Astrocyte (in vitro differentiated cells and primary cell): ENCODE measurements around the gene NF2. TPM values are rescaled to one million over a fixed set of nuclear protein-coding genes. Genes with fewer than 3 reads are reported as not detected.

ENCODE experiments used
- DNase-seq: peaks from one replicate; pipeline ENCODE4 v3.0.0-alpha.2; 2010; ENCODE audit warnings: low read depth
- FAIRE-seq: peaks from 2 replicates; lab custom pipeline; 2011; peaks lifted over from hg19 to GRCh38; lab: Jason Lieb, UNC
- H2AFZ ChIP-seq: 2 replicates; pipeline ENCODE4 v1.6.0; 2012; ENCODE audit warnings: low read depth, low read length, inconsistent platforms
- H3K27ac ChIP-seq: 2 replicates; pipeline ENCODE4 v1.5.1; 2011; ENCODE audit warnings: low read depth, low read length, inconsistent platforms
- H3K27me3 ChIP-seq: 2 replicates; pipeline ENCODE4 v1.6.0; 2011; ENCODE audit warnings: low read length, inconsistent platforms; ENCODE audit not compliant: insufficient read depth
- H3K36me3 ChIP-seq: 2 replicates; pipeline ENCODE4 v1.5.1; 2011; ENCODE audit warnings: low read length, inconsistent platforms; ENCODE audit not compliant: insufficient read depth
- H3K4me1 ChIP-seq: 2 replicates; pipeline ENCODE4 v1.5.1; 2011; ENCODE audit warnings: low read length, inconsistent platforms; ENCODE audit not compliant: insufficient read depth
- H3K4me2 ChIP-seq: 2 replicates; pipeline ENCODE4 v1.6.0; 2012; ENCODE audit warnings: low read length, inconsistent platforms
- H3K4me3 ChIP-seq: 2 replicates; pipeline ENCODE4 v1.5.1; 2011; ENCODE audit warnings: low read depth, mild to moderate bottlenecking, low read length, inconsistent platforms; ENCODE audit not compliant: insufficient read depth
- H3K79me2 ChIP-seq: 2 replicates; pipeline ENCODE4 v1.6.0; 2012; ENCODE audit warnings: mild to moderate bottlenecking, low read length, inconsistent platforms; ENCODE audit not compliant: insufficient read depth
- H3K9ac ChIP-seq: 2 replicates; pipeline ENCODE4 v1.6.0; 2012; ENCODE audit warnings: mild to moderate bottlenecking, low read length, inconsistent platforms
- H3K9me3 ChIP-seq: 2 replicates; pipeline ENCODE4 v1.5.1; 2012; ENCODE audit warnings: low read depth, mild to moderate bottlenecking, low read length, inconsistent platforms; ENCODE audit not compliant: insufficient read depth
- H4K20me1 ChIP-seq: 2 replicates; pipeline ENCODE4 v1.6.0; 2012; ENCODE audit warnings: low read length, inconsistent platforms; ENCODE audit not compliant: insufficient read depth
- H3K27ac Mint-ChIP-seq: one replicate; pipeline ENCODE4 v1.8.0; 2021; ENCODE audit warnings: mild to moderate bottlenecking, mixed read lengths; ENCODE audit not compliant: unreplicated experiment
- H3K27me3 Mint-ChIP-seq: one replicate; pipeline ENCODE4 v1.8.0; 2021; ENCODE audit warnings: low read depth, mixed read lengths; ENCODE audit not compliant: unreplicated experiment
- H3K36me3 Mint-ChIP-seq: one replicate; pipeline ENCODE4 v1.8.0; 2021; ENCODE audit warnings: low read depth, mixed read lengths; ENCODE audit not compliant: unreplicated experiment
- H3K4me1 Mint-ChIP-seq: one replicate; pipeline ENCODE4 v1.8.0; 2021; ENCODE audit warnings: low read depth, mixed read lengths; ENCODE audit not compliant: unreplicated experiment
- H3K4me3 Mint-ChIP-seq: one replicate; pipeline ENCODE4 v1.8.0; 2021; ENCODE audit warnings: mild to moderate bottlenecking, moderate library complexity, mixed read lengths; ENCODE audit not compliant: unreplicated experiment
- H3K9me3 Mint-ChIP-seq: one replicate; pipeline ENCODE4 v1.8.0; 2021; ENCODE audit warnings: mild to moderate bottlenecking, mixed read lengths; ENCODE audit not compliant: unreplicated experiment
- EZH2 ChIP-seq: IDR thresholded peaks from 2 replicates; pipeline ENCODE4 v1.6.1; 2012; ENCODE audit warnings: mild to moderate bottlenecking, low read length, inconsistent platforms; ENCODE audit not compliant: insufficient read depth
- total RNA-seq: library from RNA; stranded (reverse); gene quantifications from 2 replicates; pipeline ENCODE4 v1.2.1, GENCODE V29; 2021
- TF ChIP-seq, protein P1 (sequence below): IDR thresholded peaks from 2 replicates; pipeline ENCODE4 v1.5.1; 2011; ENCODE audit warnings: low read depth, mild to moderate bottlenecking, inconsistent platforms, low read length, moderate library complexity; ENCODE audit not compliant: insufficient read depth

NF2 gene
- total RNA-seq, 1 donor from 2014 or later = 93.4 TPM

DNA sequence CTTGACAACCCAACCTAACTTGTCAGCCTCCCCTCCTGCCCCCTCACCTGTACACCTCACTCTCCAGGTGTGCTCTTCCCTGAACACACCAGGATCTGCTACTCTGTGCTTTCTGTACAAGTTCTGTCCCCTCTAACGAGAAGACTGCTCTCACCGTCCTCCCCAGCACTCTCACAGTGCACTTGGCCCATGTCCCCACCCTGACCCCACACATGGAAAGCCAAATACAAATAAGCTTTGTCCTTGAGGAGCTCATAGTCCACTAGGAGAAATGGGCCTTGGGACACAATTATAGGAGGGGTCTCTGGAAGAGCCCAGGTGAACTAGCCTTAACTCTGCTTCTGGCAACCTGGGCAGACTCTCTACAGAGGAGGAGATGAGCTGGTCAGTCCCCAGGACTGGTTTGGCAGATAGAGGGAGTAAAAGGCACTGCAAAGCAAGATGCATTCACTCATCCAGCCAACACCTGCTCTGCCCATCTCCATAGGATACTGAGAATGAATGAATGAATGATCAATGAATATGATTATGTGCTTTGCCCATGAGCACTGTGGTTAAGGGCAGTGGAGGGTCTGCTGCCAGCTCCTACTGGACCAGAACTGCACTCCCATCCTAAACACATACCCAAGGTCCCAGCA is 32.4 kb upstream of the NF2 start:
- TF ChIP-seq, protein P1, sequence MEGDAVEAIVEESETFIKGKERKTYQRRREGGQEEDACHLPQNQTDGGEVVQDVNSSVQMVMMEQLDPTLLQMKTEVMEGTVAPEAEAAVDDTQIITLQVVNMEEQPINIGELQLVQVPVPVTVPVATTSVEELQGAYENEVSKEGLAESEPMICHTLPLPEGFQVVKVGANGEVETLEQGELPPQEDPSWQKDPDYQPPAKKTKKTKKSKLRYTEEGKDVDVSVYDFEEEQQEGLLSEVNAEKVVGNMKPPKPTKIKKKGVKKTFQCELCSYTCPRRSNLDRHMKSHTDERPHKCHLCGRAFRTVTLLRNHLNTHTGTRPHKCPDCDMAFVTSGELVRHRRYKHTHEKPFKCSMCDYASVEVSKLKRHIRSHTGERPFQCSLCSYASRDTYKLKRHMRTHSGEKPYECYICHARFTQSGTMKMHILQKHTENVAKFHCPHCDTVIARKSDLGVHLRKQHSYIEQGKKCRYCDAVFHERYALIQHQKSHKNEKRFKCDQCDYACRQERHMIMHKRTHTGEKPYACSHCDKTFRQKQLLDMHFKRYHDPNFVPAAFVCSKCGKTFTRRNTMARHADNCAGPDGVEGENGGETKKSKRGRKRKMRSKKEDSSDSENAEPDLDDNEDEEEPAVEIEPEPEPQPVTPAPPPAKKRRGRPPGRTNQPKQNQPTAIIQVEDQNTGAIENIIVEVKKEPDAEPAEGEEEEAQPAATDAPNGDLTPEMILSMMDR = no peak
- no peak for TF ChIP-seq EZH2
- Mint-ChIP-seq H3K4me1 (no peaks in the 10 kb centered on the region), H3K9me3 (no peaks in the 10 kb centered on the region), H3K27ac (no peak overlapping the region), H3K4me3 (no peak overlapping the region), H3K27me3 (no peaks in the 10 kb centered on the region), H3K36me3 (peaks cover 17% of the 10 kb centered on the region)
- H3K4me3 ChIP-seq = no peak overlapping the region
- no peaks in the 10 kb centered on the region for H3K9me3 ChIP-seq
- H3K27ac ChIP-seq = no peak overlapping the region
- H3K27me3 ChIP-seq = no peaks in the 10 kb centered on the region
- H4K20me1 ChIP-seq = peaks cover 8% of the 10 kb centered on the region
- peaks cover 4% of the 10 kb centered on the region for H3K36me3 ChIP-seq
- no peaks in the 10 kb centered on the region for H3K79me2 ChIP-seq
- no peaks in the 10 kb centered on the region for H3K4me1 ChIP-seq
- no peak overlapping the region for H3K9ac ChIP-seq
- H2AFZ ChIP-seq = no peak overlapping the region
- no peak overlapping the region for H3K4me2 ChIP-seq
- no peak for FAIRE-seq
- no peak for DNase-seq

DNA sequence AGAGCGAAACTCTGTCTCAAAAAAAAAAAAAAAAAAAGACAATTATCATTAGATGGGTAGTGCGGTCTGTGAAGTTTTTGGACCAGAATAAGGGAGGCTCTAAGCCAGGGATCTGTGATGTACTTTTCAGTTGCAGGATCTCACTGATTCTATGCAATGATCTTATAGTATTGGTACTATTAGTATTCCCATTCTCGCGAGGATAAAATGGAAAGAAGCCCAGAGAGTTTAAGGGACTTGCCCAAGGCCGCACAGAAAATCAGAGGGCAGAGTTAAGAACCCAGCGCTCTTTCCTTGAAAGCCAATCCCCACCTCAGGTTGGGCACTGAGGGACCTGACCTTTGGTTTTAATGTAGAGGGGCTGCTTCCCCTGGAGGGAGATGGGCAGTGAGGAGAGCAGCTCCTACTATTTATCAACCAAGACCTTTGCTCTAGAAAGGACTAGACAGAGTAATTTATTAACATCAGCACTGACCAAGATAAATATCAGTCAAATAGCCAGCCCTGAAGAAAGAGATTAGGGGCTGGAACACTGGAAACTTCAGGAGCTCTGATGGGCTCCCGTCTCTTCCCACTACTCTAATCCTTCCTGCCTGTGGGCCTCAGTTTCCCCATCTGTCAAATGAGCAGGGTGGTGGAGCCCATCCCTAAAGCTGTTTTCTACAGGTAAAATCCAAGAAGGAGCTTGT is 28.5 kb upstream of the NF2 start:
- Mint-ChIP-seq H3K27ac (no peak overlapping the region), H3K36me3 (peaks cover 8% of the 10 kb centered on the region), H3K9me3 (no peaks in the 10 kb centered on the region), H3K4me1 (peaks cover 5% of the 10 kb centered on the region), H3K4me3 (no peak overlapping the region), H3K27me3 (no peaks in the 10 kb centered on the region)
- H3K4me3 ChIP-seq = no peak overlapping the region
- FAIRE-seq (no peak), DNase-seq (no peak)
- peaks cover 3% of the 10 kb centered on the region for H3K4me1 ChIP-seq
- no peak overlapping the region for H3K27ac ChIP-seq
- TF ChIP-seq, protein P1 = no peak
- TF ChIP-seq EZH2 = no peak
- no peaks in the 10 kb centered on the region for H3K9me3 ChIP-seq
- H3K36me3 ChIP-seq = no peaks in the 10 kb centered on the region
- H4K20me1 ChIP-seq = peaks cover 8% of the 10 kb centered on the region
- H3K27me3 ChIP-seq = no peaks in the 10 kb centered on the region
- H3K4me2 ChIP-seq = no peak overlapping the region
- H2AFZ ChIP-seq = no peak overlapping the region
- peaks cover 2% of the 10 kb centered on the region for H3K79me2 ChIP-seq
- no peak overlapping the region for H3K9ac ChIP-seq
